Measurements from ENCODE around the gene SPECC1L. TPM values are rescaled to one million over a fixed set of nuclear protein-coding genes. Genes with fewer than 3 reads are reported as not detected.
A peak's percentile ranks its signal among the peaks of the same experiment; 100 is the strongest.
"Not testable (repeated sequence)": the region's sequence is repeated elsewhere in the genome, so short reads cannot be mapped to it uniquely, and the experiment has no call there.

The SPECC1L gene
- total RNA-seq, 2 donors from 2014 or later: 33.6 to 39.1 TPM

DNA sequence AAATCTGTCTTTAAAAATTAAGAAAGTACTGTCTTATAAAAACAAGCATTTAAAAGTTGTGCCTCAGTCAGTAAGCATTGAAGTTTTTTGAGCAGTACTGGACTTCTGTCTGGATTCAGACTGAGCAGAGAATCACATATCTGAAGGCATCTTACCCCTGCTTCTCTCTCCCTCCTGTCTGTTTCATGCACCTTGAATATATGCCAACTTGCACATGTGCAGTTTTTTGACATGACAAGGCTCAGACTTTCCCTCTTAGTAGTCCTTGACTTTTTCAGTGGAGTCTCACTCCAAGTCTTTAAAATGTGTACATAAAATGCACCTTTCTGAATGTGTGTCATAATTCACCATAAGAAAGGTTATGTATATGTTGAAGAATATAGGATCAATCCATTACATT is 19.8 kb downstream of the SPECC1L start:
- H3K27me3 ChIP-seq: no peaks in the 10 kb centered on the region
- H3K4me3 ChIP-seq: no peak overlapping the region
- H3K4me1 ChIP-seq: peaks cover 0 to 79% of the 10 kb centered on the region in 2 donors
- peak overlapping the region; percentile 78 to 92 for H3K27ac ChIP-seq
- TF ChIP-seq CTCF (IDR thresholded peaks at IDR 0.05): no peak
- no peaks in the 10 kb centered on the region for H3K9me3 ChIP-seq
- no peaks in the 10 kb centered on the region for H3K36me3 ChIP-seq
- no peak for DNase-seq (ENCODE audit: low spot score)

- H3K9me3 ChIP-seq: no peaks in the 10 kb centered on the region
- no peak for TF ChIP-seq CTCF (IDR thresholded peaks at IDR 0.05)
- H3K27me3 ChIP-seq: no peaks in the 10 kb centered on the region
- H3K27ac ChIP-seq: peak overlapping the region; percentile 78 to 92
- H3K36me3 ChIP-seq: no peaks in the 10 kb centered on the region
- H3K4me1 ChIP-seq: peaks cover 0 to 79% of the 10 kb centered on the region in 2 donors
- no peak overlapping the region for H3K4me3 ChIP-seq
- no peak for DNase-seq (ENCODE audit: low spot score)
Observed at GRCh38 chr22:24291515-24292201, 21.0 kb downstream of the SPECC1L start.

DNA sequence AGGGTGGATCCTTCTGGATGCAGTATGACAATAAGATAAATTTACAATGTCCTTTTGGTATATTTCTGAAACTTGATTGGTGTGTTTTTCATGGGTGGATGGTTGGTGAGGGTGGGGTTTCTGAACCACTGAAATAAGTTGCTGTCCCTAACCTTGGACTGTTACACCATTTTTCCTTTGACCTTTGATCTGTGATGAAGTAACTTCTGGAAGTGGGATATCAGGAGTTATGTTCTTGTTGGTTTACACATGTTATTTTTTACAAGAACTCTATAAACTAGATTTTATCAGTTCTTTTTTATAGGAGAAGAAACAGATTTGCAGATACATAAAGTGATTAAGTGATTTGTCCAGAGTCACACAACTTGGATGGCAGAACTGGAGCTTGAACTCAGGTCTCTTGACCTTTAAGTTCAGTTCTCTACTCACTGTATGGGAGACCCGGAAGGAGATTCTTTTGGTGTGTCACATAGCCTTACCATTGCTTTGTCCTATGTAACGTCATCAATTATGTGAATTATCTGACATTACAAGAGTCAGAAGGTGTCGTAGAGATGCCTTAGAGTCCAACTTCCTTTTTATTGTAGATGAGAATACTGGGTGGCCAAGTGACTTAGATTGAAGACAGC is 21.7 kb downstream of the SPECC1L start:
- H3K9me3 ChIP-seq; H3K4me3 ChIP-seq; H3K36me3 ChIP-seq; DNase-seq (ENCODE audit: low spot score); H3K27me3 ChIP-seq: not testable (repeated sequence)
- Histone ChIP-seq H3K27ac (peak overlapping the region; percentile 78 to 92), H3K4me1 (peaks cover 0 to 74% of the 10 kb centered on the region in 2 donors)

DNA sequence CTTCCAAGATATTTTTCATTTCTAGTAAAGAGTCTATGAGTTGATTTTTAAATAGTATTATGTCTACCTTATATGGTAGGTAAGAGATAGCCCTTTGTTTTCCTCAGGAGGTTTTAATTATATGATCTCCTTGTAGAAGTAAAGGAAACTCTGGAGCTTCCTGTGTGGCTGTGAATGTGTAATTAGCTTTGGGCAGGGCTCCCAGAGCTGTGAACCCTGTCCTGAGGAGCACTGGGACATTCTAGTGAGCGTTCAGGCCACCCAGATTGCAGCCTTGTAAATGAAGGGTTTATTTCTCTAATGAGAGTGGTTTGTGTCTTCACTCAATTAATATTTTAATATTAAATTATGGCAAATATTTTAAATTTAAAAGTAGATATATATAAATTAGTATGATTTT is 24.3 kb downstream of the SPECC1L start:
- Histone ChIP-seq H3K27ac (peak overlapping the region; percentile 21 to 74), H3K4me1 (peaks cover 0 to 63% of the 10 kb centered on the region in 2 donors)
- not testable (repeated sequence) for DNase-seq (ENCODE audit: low spot score); H3K9me3 ChIP-seq; H3K36me3 ChIP-seq; H3K4me3 ChIP-seq; H3K27me3 ChIP-seq

- H3K27ac ChIP-seq: not testable (repeated sequence)
Observed at GRCh38 chr22:24298497-24299155, 28.0 kb downstream of the SPECC1L start.

DNA sequence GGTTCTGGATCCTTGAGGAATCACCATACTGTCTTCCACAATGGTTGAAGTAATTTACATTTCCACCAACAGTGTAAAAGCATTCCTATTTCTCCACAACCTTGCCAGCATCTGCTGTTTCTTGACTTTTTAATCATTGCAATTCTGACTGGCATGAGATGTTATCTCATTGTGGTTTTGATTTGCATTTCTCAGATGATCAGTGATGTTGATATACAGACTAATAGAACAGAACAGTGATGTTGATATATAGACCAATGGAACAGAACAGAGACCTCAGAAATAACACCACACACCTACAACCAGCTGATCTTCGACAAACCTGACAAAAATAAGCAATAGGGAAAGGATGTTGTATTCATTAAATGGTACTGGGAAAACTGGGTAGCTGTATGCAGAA is 29.9 kb downstream of the SPECC1L start:
- not testable (repeated sequence) for H3K36me3 ChIP-seq; H3K27me3 ChIP-seq; H3K9me3 ChIP-seq; DNase-seq (ENCODE audit: low spot score); H3K27ac ChIP-seq; H3K4me3 ChIP-seq
- H3K4me1 ChIP-seq: peaks cover 0 to 68% of the 10 kb centered on the region in 2 donors

More at GRCh38 chr22:24298497-24299155, 28.0 kb downstream of the SPECC1L start:
- H3K9me3 ChIP-seq; H3K4me3 ChIP-seq; DNase-seq (ENCODE audit: low spot score); H3K27me3 ChIP-seq; H3K36me3 ChIP-seq: not testable (repeated sequence)
- H3K4me1 ChIP-seq: peaks cover 0 to 57% of the 10 kb centered on the region in 2 donors

DNA sequence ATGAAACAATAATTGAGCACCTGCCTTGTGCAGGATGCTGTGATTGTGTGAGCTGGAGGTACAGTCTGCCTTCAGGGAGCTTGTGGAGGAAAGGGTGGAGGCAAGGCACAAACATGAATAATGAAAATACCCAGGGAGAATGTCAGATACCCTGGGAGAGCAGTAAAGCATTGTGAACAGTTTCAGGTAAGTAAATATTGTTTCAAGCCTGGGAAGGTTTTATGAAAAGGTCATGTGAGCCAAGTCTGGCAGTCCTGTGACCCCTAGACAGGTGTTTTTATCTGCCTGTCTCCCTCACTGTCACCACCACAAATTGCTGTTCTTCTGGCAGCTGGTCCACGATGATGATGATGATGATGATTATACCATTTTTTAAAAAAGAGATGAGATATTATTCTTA is 32.0 kb downstream of the SPECC1L start:
- TF ChIP-seq CTCF (IDR thresholded peaks at IDR 0.05): no peak
- Histone ChIP-seq H3K36me3 (no peaks in the 10 kb centered on the region), H3K27me3 (no peaks in the 10 kb centered on the region), H3K4me3 (no peak overlapping the region), H3K9me3 (peaks cover 0 to 4% of the 10 kb centered on the region in 2 donors), H3K4me1 (peaks cover 0 to 61% of the 10 kb centered on the region in 2 donors), H3K27ac (peak overlapping the region; percentile 69 to 81)
- DNase-seq (ENCODE audit: low spot score): no peak

All from right atrium auricular region (tissue), 2 donors.